GM18520 (cell line): ENCODE results near the gene MTFR1L.

Source experiments
- ATAC-seq: cut with Tn5 transposase; IDR thresholded peaks from one replicate; pipeline ENCODE4 v1.9.1; 2021; ENCODE audit not compliant: unreplicated experiment

MTFR1L gene

GRCh38 chr1:25819491-25820246, at the start of gene MTFR1L:
TSS of gene MTFR1L (plus strand) at chr1:25819954. CDS start at chr1:25823105, 3,151 bp downstream.
- peak; percentile 65 for ATAC-seq

GRCh38 chr1:25770541-25771220, 49.1 kb upstream of the MTFR1L start:
- no peak for ATAC-seq

- no peak for ATAC-seq
These were observed 48.3 kb upstream of the MTFR1L start for GRCh38 chr1:25771221-25772114.

GRCh38 chr1:25772164-25772563, 47.6 kb upstream of the MTFR1L start:
- no peak for ATAC-seq

GRCh38 chr1:25772692-25773245, 47.0 kb upstream of the MTFR1L start:
- ATAC-seq, result no peak

- ATAC-seq, result no peak
These were observed 46.2 kb upstream of the MTFR1L start for GRCh38 chr1:25773441-25774125.

- no peak for ATAC-seq
These were observed 45.4 kb upstream of the MTFR1L start for GRCh38 chr1:25774206-25774803.

- no peak for ATAC-seq
These were observed 44.6 kb upstream of the MTFR1L start for GRCh38 chr1:25774921-25775771.

- no peak for ATAC-seq
These were observed 40.4 kb upstream of the MTFR1L start for GRCh38 chr1:25779388-25779787.

- no peak for ATAC-seq
These were observed 39.9 kb upstream of the MTFR1L start for GRCh38 chr1:25779894-25780293.

GRCh38 chr1:25780318-25781129, 39.2 kb upstream of the MTFR1L start:
- no peak for ATAC-seq

GRCh38 chr1:25781130-25781433, 38.7 kb upstream of the MTFR1L start:
- no peak for ATAC-seq

GRCh38 chr1:25782608-25783201, 37.0 kb upstream of the MTFR1L start:
- ATAC-seq, result no peak

GRCh38 chr1:25784575-25785051, 35.1 kb upstream of the MTFR1L start:
- no peak for ATAC-seq

GRCh38 chr1:25785333-25786067, 34.3 kb upstream of the MTFR1L start:
- no peak for ATAC-seq

GRCh38 chr1:25786887-25787759, 32.6 kb upstream of the MTFR1L start:
- ATAC-seq, result no peak
